Activated gamma-delta T cell (primary cell): ENCODE data around the gene GPC1.

Experiments
- DNase-seq: peaks from one replicate; lab custom pipeline; 2025; lab: John Stamatoyannopoulos, UW

Gene GPC1

DNA sequence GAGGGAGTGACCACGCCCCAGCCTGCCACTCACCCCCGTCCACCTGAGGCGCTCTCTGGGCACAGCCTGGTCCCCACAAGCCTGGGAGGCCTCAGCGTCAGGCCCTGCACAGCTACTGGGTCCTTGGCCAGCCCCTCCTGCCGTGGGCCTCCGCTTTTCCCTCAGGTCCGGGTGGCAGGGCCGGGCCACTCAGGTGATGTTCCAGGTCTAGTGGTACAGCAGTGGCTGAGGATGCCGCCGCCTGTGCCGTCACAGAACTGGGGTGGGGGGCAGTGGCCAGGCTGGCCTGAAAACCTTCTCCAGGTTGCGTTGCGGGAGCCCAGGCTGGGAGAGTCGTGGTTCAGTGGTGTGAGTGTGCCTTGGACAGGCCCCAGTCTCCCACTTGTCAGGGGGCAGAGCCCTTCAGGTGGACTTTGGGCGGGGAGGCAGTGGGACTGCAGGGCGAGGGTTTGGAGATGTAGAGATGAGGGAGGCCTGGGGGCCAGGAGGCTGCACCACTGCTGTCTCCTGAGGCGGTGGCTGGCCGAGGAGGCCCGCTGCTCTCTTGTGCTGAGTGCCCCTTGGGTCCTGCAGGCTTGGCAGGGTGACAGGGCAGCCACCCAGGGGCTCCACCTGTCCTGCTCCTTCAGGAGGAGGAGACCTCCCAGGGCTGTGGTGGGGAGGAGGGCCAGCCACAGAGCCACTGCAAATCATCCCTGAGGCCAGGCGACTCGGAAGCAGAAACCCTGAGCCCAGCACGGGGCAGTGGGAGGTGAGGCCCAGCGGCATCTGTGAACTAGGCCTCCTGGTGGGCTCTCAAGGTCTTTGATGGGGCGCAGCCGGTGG is 7.6 kb downstream of the GPC1 start:
- DNase-seq, result no peak

GRCh38 chr2:240443891-240444301 is 8.4 kb downstream of the GPC1 start:
- no peak for DNase-seq

- no peak for DNase-seq
Measured at GRCh38 chr2:240444464-240444863, 9.0 kb downstream of the GPC1 start.

GRCh38 chr2:240445961-240446663 is 10.6 kb downstream of the GPC1 start:
- no peak for DNase-seq

- no peak for DNase-seq
Measured at GRCh38 chr2:240446664-240447175, 11.3 kb downstream of the GPC1 start.

DNA sequence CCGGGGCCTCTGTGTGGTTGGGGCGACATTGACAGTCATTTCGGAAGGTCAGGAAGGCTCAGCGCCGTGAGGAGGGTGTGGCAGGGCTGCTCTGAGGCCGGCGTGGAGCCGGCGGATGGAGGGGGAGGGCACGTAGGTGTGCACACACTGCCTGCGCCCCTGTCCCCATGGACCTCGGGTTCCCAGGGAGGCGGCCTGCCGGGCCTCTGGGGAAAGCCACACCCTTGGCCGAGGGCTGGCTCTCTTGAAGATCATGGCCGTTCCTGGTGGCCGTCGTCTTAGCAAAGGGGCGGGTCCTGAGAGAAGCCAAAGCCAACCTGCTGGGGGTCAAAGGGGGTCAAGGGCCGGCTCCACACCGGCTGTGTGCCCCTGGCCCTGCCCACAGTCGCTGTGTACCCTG is 11.9 kb downstream of the GPC1 start:
- no peak for DNase-seq

DNA sequence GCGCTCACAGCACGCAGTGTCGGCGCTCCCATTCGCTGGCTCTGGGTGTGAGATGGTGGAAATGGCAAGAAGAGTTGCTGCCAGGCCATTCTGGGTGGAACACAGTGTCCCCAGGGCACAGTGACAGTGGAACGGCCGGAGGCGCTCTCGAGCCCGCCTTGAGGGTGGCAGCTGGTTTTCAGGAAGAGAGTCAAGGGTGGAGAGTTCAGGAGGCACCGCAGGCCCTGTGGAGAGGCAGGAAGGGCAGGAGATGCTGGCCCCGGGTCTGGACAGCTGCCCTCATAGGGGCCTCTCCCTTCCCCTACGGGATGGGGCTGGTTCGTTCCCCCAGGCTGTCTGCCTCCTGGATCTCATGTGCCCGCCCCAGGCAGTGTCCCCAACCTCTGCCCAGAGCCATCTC is 12.5 kb downstream of the GPC1 start:
- no peak for DNase-seq

- DNase-seq, result no peak
Measured at GRCh38 chr2:240448387-240449274, 13.2 kb downstream of the GPC1 start.

DNA sequence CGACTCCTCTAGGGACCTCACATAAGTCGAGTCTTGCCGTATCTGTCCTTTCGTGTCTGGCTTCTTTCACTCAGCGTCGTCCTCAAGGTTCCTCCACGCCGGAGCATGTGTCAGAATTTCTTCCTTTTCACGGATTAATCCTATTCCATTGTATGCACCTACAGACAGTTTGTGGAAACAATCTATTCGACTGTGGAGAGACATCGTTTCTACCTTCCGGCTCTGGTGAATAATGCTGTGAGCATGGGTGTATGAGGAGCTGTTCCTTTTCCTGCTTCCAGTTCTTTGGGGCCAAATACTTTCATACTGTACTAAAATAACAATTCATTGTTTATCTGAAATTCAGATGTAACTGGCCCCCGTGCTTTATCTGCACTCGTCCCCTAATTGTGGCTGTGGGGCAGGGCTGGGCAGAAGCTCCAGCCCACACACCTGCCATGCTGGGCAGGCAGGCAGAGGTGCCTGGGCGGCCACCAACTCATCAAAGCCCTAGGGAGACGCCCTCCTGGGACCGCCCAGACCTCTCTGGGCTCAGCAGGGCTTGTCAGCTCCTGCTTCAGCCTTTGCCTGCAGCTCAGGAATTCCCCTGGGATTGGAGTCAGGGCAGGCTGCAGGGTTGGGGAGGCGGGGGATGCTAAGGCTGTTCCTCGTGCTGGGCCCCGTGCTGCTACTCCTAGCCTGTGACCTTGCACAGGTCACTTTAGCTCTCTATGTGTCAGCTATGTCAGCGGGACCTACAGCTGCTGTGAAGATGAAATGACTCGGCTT is 14.5 kb downstream of the GPC1 start:
- no peak for DNase-seq

DNA sequence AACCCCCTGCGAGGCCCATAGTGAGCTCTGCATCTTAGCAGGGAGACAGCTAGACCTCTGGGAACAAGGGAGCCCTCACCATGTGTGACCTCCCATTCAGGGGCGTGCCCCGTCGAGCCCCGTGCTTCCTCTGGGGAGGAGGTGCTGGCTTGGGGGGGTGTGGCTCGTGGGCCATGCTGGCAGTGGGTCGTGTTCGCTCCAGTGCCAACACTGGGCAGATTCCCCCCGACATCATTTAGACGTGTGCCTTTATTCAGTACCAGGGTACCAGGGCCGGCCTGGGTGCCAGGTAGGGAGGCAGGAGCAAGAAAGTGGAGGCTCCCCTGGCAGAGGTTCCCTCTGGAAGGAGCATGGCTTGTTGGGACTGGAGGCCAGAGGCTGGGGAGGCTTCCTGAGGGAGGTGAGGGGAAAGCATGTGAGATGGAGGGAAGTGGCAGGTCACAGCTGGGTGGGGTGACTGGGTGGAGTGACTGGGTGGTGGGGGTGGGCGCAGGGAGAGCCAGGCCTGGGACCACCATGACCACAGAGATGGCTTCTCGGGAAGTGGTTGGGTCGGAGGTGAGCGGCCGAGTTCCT is 15.2 kb downstream of the GPC1 start:
- no peak for DNase-seq

GRCh38 chr2:240451108-240451611 is 15.7 kb downstream of the GPC1 start:
- no peak for DNase-seq

- no peak for DNase-seq
Measured at GRCh38 chr2:240451791-240452461, 16.5 kb downstream of the GPC1 start.

DNA sequence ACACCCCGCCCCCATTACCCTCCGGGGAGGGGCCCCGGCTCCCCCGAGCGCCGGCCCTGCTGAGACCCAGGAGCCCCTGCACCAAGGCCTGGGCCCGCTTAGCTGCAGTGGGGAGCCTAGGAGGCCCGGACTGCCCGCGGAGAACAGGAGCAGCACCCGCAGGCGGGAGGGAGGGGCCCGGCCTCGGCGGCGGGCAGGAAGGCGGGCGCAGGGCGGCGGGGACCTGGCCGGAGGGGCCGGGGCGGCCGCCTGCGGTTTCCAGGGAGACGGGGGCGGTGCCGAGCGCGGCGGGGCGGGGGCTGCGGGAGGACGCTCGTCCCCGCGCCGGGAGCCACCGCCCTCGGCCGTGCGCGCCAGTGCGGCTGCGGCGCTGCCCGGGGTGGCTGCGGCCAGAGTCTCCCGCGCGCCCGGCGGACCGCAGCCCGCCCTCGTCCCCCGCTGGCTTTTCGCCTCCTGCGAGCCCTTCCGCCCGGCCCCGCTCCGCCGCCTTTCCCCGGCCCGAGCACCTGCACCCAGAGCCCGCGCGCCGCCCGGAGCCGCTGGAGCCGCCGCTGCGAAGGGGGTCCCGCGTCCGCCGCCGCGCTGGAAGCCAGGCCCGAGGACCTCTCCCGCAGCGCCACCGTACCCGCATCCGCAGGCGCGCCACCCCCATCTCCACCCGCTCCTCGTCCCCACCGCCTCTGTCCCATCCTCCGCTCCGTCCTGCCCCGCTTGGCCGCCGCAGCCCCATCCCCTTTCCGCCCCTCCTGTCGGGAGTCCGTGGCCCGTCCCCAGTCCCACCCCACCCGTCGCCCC is 17.2 kb downstream of the GPC1 start:
- no peak for DNase-seq

- no peak for DNase-seq
Measured at GRCh38 chr2:240453461-240454105, 18.1 kb downstream of the GPC1 start.

DNA sequence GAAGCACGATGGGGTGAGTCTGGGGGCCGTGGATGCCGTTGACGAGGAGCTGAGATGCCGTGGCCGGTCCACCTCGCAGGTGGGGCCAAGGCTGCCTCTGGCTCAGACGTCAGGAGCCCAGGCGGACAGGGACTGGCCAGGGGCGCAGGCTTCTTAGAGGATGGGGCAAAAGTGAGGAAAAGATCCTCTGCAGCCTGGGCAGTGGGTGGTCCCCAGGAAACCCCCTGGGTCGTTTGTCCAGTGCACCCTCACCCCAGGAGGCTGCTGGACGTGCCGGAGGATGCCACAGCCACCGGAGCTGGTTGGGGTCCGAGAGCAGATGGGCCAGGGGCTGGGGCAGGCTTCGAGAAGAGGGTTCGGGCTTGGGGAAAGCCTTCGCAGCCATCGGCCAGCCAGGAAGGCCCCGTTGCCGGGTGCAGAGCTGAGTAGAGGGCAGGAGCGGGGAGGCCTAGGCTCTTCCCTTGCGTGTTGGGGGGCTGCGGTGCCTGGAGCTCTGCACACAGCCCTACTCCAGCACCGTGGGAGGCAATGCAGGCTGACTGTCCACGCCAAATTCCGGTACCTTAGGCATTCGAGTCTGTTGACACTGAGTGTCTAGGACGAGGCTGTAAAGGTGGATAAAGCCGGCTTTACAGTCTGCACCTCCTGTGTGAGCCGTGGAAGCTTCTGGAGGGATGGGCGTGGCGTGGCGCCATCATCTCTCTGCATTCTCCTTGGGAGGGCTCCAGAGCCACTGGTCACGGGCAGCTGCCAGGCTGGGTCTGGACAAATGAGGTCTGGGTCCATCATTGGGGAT is 18.8 kb downstream of the GPC1 start:
- no peak for DNase-seq

DNA sequence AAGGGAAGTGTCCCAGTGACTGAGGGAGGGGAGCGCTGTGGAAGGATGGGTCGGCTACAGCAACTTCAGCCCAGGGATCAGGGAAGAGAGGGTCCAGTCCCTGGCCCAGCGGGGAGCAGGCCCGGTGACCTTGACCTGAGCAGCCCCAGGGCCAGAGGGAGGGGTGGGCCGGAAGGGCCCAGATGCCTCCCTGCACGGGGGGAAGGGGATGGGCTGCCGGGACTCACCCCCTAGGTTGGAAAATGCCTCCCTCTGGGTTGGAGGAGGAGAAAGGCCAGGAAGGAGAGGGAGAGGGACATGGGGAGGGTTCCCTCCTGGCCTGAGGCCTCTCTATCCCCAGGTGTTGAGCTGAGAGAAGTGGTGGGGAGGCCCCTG is 19.8 kb downstream of the GPC1 start:
- no peak for DNase-seq

DNA sequence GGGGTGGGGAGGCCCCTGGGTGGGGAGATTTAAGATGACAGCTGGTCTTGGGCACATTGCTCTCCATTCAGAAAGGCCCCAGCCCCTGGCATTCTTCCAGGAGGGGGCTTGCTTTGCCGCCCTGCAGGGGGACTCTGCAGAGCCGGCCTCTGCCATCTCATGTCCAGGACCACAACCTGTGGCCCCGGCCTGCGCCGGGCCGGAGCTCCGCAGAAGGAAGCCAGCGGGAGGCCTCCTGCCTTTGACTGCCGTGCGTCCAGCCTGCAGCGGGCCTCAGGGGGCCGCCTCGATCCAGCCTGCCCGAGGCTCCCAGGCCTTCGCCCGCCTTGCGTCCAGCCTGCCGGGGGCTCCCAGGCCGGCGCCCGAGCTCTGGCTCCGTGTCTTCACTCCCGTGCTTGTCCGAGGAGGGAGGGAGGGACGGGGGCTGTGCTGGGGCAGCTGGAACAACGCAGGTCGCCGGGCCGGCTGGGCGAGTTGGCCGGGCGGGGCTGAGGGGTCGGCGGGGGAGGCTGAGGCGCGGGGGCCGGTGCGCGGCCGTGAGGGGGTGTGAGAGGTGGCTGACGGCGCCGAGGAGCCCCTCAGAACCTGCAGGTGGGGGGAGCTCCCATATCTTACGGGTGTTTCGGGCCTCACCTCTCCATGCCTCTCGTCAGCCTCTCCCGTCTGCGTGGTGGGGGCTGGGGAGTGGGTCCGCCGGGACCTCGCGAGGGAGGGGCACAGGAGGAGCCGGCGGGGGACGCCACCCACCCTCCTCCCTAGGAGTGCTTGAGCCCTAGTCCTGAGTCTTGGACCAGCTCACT is 20.4 kb downstream of the GPC1 start:
- DNase-seq, result no peak
